NCI-H526 treated with DMSO at 0.1 percent for 48 hours (cell line): ENCODE results near the gene TMEM184B.
A peak's percentile ranks its signal among the peaks of the same experiment; 100 is the strongest.
"Not testable (repeated sequence)": the region's sequence is repeated elsewhere in the genome, so short reads cannot be mapped to it uniquely, and the experiment has no call there.

Experiments used
- DNase-seq: peaks from one replicate; lab custom pipeline; 2025; lab: John Stamatoyannopoulos, UW

Gene TMEM184B

DNA sequence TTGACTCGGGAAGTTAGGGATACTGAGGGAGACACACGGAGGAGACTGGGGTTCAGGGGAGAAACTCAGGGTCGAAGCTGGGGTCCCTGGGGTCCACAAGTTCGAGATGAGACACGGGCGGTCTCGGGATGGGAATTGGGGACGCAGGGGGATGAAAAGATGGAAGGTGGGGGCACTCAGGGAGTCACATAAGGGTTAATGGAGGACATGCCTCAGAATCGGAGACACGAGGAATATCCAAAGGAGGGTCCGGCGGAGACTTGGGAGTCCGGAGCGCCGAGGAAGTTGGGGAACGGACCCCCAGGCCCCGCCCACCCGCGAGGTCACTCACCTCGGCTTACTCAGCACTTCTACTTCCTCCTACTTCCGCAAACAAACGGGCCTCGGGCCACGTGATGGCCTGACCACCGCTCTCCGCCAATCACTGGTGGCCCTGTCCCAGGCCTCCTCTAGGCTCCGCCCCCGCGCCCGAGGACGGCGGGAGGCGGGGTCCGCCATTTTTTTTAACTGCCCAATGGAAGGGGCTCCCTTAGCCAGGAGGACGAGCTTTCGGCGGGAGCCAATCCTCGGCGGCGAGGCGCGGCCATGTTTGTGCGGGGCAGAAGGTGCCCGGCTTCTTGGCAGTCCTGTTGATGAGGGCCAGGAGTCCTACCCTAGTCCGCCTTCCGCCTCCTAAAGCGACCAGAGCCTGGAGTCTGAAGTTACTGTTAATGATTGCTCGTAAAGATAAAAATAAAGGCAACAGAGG is 91.2 kb downstream of the TMEM184B start, which contains the start of gene PLA2G6:
PLA2G6 (minus strand) TSS at position 378 of the 748 bp plus-strand sequence. CDS start 12,404 bp downstream, outside the sequence.
- peak; percentile 95 for DNase-seq

DNA sequence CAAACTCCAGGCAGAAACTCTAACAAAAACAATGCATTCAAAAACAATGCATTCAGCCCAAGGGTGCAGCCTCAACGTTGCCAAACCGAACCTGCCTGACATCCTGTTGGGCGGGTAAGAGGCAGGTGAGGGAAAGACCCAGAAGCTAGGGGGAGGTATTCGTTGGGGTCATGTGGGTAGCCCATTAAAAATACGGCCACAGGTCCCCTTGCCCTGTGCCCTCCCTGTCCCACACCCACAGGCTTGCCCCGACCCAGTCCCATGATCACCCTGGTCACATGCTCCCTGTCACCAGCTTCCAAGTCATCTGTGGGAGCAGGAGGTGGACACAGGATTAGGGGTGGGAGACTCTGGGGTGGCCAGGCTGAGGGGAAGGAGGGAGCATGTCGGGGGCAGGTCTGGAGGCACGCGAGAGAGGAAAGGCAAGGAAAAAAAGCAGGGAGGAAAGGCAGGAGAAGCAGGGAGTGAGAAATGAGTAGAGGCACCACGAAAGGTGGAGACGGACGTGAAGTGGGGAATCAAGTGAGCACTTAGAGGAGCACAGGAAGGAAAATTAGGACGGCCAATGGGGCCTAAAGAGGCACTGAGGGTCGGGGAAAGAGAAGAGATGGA is 91.9 kb downstream of the TMEM184B start:
- DNase-seq, result no peak

- not testable (repeated sequence) for DNase-seq
These were observed 94.2 kb downstream of the TMEM184B start for GRCh38 chr22:38178605-38178937.

GRCh38 chr22:38177926-38178604 is 94.7 kb downstream of the TMEM184B start:
- DNase-seq, result no peak

DNA sequence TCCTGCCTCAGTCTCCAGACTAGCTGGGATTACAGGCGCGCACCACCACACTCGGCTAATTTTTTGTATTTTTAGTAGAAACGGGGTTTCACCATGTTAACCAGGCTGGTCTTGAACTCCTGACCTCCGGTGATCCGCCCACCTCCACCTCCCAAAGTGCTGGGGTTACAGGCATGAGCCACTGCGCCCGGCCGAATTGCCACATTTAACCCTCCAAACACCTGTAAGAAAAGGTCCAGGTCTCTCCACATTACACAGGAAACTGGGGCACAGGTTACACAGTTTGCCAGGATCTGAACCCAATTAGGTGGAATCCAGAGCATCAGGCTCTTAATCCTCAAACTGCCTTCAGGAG is 95.3 kb downstream of the TMEM184B start:
- DNase-seq, result not testable (repeated sequence)

DNA sequence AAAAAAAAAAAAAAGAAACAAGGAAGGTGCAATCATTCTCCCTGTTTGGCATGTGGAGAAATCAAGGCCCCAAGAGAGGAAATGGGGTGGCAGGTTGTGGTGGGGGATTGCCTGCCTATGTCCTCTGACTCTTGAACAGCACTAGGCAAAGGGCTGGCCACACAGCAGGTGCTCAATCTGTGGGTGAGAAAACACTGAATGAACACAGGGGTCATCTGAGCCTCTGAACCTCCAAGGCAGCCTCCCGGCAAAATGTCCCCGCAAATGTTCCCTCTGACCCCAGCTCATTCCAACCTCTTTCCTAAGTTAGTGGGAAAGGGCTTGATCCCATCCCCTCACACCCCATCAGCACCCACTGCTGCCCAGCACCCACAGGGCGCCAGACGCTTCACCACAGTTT is 95.8 kb downstream of the TMEM184B start:
- no peak for DNase-seq

GRCh38 chr22:38176170-38176741 is 96.6 kb downstream of the TMEM184B start:
- no peak for DNase-seq

- no peak for DNase-seq
These were observed 97.3 kb downstream of the TMEM184B start for GRCh38 chr22:38175206-38176118.

- no peak for DNase-seq
These were observed 98.2 kb downstream of the TMEM184B start for GRCh38 chr22:38174626-38175025.

- DNase-seq, result no peak
These were observed 99.2 kb downstream of the TMEM184B start for GRCh38 chr22:38173641-38173906.

DNA sequence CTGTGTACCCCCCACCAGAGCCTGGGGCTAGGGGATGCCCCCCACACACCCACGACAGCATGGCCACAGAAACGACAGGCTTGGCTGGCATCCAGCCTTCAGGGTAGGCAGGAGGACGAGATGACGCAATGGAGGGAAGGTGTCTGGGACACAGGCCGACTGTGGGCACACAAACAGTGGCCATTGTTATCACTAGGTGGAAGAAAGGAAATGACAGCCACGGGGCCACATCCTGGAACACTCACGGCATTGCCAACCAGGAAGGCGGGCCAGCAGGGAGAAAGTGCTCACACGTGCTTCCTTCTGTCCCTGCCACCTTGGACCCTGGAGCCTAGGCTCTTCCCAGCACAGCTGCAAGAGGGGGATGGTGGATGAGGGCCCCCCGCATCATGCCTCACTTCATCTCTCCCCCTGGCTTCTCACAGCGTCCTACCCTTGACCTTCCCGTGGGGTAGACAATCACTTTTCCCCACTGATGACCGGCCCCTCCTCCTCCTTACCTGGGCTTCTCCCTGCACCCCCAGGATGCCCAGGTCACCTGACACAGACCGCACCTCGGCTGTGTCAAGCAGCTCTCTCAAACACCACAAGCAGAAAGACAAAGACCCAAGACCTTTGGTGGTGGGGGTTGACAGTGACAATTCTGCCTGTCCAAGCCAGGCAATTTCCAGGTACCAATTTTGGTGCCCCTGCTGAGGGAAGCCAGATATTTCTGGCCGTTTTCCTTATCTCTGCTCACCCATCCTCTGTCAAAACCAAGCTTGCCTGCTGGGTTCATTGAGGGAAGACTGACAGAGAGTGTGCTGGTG is 99.8 kb downstream of the TMEM184B start:
- no peak for DNase-seq

DNA sequence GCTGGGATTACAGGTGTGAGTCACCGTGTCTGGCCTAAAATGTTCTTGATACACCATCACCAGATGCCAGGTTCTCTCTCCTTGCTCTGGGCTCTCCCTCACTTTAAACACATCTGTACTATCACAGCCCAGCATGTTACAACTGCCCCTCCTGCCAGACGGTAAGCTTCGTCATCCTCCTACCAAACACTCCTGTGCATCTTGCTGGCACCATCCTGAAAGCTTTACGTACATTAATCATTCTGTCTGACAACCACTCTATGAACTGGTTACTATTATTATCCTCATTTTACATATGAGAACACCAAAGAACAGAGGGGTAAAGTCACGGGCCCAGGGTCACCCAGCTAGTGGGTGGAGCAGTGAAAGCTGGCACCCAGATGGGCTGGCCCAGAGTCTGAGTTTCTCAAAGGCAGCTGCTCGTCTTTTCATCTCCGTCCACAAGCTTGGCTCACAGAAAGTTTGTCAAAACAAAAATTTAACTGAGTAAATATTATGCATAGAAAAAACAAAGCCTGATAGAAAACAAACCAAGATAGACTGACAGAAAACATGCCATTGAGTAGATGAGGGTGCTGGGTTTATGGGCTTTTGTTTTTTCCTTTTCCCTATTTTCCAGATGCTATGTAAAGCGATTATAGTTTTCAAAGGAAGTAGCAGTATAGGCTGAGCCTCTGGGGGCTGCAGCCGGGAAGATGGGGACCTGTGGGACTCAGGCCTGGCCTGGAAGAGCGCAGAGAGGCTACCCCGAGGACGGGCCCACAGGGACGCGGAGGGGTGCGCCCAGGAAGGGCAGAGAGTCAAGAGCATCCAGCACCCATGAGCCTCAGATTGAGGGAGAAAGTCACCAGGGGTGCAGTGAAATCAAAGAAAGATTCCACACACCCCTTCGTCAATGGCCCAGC is 100.6 kb downstream of the TMEM184B start:
- DNase-seq, result no peak

DNA sequence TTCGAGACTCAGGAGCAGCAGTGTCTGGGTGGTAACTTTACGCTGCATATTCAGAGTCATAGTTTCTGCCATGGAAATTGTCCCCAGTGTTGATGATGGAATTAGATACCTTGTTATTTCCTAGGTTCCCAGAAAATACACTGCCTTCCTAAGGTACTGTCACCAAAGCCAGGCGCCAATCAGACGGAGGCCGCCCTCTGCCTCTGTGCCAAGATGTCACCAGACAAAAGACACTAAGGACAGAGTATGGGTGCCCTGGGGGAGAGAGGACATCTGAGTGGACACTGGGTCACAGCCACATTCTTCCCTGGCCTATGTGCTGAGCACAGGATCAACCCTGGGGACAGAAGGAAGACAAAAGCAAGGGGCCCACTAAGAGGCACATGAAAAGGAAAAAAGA is 102.3 kb downstream of the TMEM184B start:
- DNase-seq, result no peak
